Measurements from ENCODE around the gene DGKA.
A peak's percentile ranks its signal among the peaks of the same experiment; 100 is the strongest.
"Not testable (repeated sequence)": the region's sequence is repeated elsewhere in the genome, so short reads cannot be mapped to it uniquely, and the experiment has no call there.

The DGKA gene

DNA sequence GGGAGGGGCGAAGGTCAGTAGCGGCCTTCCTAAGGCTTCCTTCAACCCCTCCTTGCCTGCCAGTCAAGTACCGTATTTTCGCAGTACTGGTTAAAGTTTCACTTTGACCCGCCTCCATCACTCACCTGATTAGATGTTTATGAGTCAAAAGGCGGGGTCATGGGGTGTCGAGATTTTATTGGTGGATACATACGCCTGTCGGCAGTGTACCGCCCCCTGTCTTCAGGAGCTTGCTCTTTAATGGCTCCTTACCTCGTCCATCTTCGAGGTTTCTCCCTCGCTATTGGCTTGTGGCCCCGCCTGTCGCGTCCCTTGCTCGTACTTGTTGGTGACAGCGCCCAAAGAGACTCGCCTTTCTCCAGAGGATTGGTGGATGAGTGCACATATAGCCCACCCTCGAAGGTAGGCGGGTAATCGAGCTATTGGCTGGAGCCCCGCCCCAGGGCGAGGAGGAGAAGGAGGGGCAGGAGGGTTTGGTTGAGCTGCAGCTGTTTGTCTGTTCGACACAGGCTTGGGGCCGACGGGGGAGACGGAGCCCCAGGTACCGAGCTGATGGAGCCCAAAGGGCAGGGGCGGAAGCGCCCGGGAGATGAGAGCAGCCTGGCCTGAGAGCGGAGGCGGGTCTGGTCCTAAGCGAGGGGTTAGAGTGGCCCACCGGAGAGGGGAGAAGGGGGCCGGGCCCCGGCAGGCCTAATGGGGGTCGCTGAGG, 42.8 kb downstream of the DGKA start, which contains the start of gene RAB5B:
Gene RAB5B, plus strand, starts transcription at position 480 of the 709 bp plus-strand sequence. CDS start 12,883 bp downstream, outside the sequence.
- DNase-seq (ENCODE audit: low read depth): peak; percentile 100
- peak within 1 kb of the TSS; percentile 98 for H3K4me3 ChIP-seq (ENCODE audit: low read depth, low read length)
- TF ChIP-seq, protein P1, sequence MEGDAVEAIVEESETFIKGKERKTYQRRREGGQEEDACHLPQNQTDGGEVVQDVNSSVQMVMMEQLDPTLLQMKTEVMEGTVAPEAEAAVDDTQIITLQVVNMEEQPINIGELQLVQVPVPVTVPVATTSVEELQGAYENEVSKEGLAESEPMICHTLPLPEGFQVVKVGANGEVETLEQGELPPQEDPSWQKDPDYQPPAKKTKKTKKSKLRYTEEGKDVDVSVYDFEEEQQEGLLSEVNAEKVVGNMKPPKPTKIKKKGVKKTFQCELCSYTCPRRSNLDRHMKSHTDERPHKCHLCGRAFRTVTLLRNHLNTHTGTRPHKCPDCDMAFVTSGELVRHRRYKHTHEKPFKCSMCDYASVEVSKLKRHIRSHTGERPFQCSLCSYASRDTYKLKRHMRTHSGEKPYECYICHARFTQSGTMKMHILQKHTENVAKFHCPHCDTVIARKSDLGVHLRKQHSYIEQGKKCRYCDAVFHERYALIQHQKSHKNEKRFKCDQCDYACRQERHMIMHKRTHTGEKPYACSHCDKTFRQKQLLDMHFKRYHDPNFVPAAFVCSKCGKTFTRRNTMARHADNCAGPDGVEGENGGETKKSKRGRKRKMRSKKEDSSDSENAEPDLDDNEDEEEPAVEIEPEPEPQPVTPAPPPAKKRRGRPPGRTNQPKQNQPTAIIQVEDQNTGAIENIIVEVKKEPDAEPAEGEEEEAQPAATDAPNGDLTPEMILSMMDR (IDR thresholded peaks at IDR 0.05; ENCODE audit: low read depth, low read length, missing control alignments): no peak

DNA sequence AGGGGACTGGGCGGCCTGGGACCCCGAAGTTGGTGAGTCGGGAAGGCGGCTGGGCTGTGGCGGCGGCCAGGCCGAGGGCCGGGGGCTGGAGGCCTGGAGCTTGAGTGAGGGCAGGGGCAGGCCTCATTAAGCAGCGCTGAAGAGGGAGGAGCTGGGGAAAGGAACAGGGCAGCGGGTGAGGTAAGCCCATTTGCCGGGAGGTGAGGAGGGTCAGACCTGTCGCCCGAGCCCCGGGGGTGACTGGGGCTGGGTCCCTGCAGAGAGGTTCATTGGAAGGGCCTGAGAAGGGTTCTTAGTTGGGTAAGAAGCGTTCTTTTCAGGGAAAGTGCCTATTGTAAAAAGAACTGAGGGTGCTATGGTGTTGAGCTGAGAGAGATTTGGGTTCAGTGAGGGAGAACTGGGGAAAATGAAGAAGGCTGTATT, 43.4 kb downstream of the DGKA start:
- TF ChIP-seq, protein P1 (IDR thresholded peaks at IDR 0.05; ENCODE audit: low read depth, low read length, missing control alignments): no peak
- peak overlapping the region; percentile 98 for H3K4me3 ChIP-seq (ENCODE audit: low read depth, low read length)
- no peak for DNase-seq (ENCODE audit: low read depth)

DNA sequence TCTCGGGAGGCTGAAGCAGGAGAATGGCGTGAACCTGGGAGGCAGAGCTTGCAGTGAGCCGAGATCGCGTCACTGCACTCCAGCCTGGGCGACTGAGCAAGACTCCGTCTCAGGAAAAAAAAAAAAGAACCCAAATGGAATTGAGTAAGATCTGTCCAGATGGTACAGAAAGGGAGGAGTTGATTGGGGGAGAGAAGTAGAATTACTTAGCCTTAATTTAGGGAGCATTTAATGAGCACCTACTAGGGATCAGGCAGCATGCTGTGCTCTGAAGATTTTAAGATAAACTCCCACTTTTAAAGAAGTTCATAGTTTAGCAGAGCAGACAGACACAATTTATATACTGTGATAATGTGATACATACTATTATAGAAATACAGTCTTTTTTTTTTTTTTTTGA, 47.4 kb downstream of the DGKA start:
- TF ChIP-seq, protein P1 (IDR thresholded peaks at IDR 0.05; ENCODE audit: low read depth, low read length, missing control alignments): no peak
- no peak overlapping the region for H3K4me3 ChIP-seq (ENCODE audit: low read depth, low read length)
- DNase-seq (ENCODE audit: low read depth): no peak

DNA sequence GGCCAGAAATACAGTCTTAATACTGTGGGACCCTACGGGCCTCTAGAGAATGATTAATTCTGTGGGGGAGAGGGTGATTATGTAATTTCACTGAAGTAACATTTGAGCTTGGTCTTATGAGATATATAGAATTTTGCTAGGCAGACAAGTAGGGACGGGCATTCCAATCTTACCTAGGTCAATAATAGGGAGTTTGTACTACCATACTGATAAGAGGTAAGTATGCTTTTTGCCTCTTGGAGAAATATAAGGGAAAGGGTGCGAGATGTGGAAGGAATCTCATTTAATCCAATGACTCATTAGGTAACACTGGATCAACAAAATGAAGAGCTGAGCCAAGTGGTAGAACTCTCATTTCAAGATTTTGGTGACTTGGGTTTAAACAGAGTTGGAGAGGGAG, 48.1 kb downstream of the DGKA start:
- no peak for DNase-seq (ENCODE audit: low read depth)
- no peak overlapping the region for H3K4me3 ChIP-seq (ENCODE audit: low read depth, low read length)
- TF ChIP-seq, protein P1 (IDR thresholded peaks at IDR 0.05; ENCODE audit: low read depth, low read length, missing control alignments): no peak

DNA sequence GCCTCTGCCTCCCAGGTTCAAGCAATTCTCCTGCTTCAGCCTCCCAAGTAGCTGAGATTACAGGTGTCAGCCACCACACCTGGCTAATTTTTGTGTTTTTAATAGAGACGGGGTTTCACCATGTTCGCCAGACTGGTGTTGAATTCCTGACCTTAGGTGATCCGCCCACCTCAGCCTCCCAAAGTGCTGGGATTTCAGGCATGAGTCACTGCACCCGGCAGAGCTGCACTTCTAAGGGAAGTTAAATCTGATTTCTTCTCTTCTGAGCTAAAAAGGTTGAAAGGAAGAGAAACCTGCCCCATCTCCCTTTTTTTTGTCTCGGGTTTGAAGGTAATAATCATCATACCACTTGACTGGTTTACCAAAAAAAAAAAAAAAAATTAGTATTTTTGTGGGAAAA, 50.9 kb downstream of the DGKA start:
- DNase-seq (ENCODE audit: low read depth); H3K4me3 ChIP-seq (ENCODE audit: low read depth, low read length): not testable (repeated sequence)

DNA sequence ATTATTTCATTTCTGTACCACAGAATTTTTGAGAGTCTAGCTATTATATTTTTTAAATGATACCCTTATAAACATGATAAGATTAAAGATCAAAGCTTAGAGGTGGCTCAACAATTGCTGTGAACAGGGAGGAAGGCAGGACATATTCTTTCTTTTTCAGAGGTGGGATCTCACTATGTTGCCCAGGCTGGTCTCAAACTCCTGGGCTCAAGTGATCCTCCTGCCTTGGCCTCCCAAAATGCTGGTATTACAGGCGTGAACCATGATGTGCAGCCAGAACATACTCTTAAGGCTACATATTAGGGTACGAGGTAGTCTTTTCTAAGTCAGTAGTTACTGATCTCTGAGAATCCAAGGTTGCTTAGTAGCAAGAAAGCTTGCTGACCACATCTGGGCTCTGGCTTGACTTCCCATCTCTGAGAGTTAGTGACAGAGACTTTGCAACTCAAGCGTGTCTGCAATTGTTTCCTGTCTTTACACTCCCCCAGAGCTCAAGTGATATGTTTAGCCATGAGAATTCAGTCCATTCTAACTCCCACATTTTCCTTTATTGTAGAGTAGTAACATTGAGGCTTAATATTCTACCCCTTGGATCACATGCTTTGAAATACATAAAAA, 51.5 kb downstream of the DGKA start:
- TF ChIP-seq, protein P1 (IDR thresholded peaks at IDR 0.05; ENCODE audit: low read depth, low read length, missing control alignments): no peak
- H3K4me3 ChIP-seq (ENCODE audit: low read depth, low read length): no peak overlapping the region
- DNase-seq (ENCODE audit: low read depth): no peak

DNA sequence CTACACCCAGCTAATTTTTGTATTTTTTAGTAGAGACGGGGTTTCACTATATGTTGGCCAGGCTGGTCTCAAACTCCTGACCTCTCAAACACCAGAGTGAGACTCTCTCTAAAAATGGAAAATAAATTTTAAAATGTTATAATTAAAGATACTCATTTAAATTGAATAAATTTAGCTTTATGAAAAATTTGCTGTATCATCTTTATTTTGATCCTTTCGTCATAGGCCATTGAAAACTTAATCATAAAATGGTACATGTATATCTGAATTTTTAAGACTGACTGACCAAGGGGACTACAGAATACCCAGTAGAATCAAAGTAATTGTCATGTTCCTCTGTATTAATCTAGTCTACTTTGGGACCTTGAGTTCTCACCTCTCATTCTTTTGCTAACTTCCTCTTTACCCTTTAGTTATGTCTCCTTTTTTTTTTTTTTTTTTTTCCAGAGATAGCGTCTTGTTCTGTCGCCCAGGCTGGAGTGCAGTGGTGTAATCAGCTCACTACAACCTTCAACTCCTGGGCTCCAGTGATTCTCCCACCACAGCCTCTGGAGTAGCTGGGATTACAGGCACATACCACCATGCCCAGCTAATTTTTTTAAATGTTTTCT, 52.4 kb downstream of the DGKA start:
- no peak for DNase-seq (ENCODE audit: low read depth)
- TF ChIP-seq, protein P1 (IDR thresholded peaks at IDR 0.05; ENCODE audit: low read depth, low read length, missing control alignments): no peak
- H3K4me3 ChIP-seq (ENCODE audit: low read depth, low read length): no peak overlapping the region
